Glutamatergic neuron (in vitro differentiated cells): ENCODE measurements around the gene SLC4A4. TPM values are rescaled to one million over a fixed set of nuclear protein-coding genes. Genes with fewer than 3 reads are reported as not detected.

Experiments
- DNase-seq: peaks from one replicate; pipeline ENCODE4 v3.0.0; 2022
- H3K27ac Mint-ChIP-seq: one replicate; pipeline ENCODE4 v1.8.0; 2020; ENCODE audit warnings: mild to moderate bottlenecking, mixed read lengths, inconsistent platforms; ENCODE audit not compliant: unreplicated experiment
- H3K27me3 Mint-ChIP-seq: one replicate; pipeline ENCODE4 v1.8.0; 2020; ENCODE audit warnings: mild to moderate bottlenecking, moderate library complexity, mixed read lengths, inconsistent platforms; ENCODE audit not compliant: unreplicated experiment
- H3K36me3 Mint-ChIP-seq: one replicate; pipeline ENCODE4 v1.8.0; 2020; ENCODE audit warnings: mild to moderate bottlenecking, mixed read lengths, inconsistent platforms; ENCODE audit not compliant: unreplicated experiment
- H3K4me1 Mint-ChIP-seq: one replicate; pipeline ENCODE4 v1.8.0; 2020; ENCODE audit warnings: mild to moderate bottlenecking, low read depth, mixed read lengths, inconsistent platforms; ENCODE audit not compliant: unreplicated experiment
- H3K4me3 Mint-ChIP-seq: one replicate; pipeline ENCODE4 v1.8.0; 2020; ENCODE audit warnings: mild to moderate bottlenecking, mixed read lengths, inconsistent platforms; ENCODE audit not compliant: unreplicated experiment
- H3K9me3 Mint-ChIP-seq: one replicate; pipeline ENCODE4 v1.8.0; 2020; ENCODE audit warnings: mild to moderate bottlenecking, moderate library complexity, mixed read lengths, inconsistent platforms; ENCODE audit not compliant: unreplicated experiment
- CTCF ChIP-seq: fragments of 200-600 bp; sonication (generic); IDR thresholded peaks from one replicate; pipeline ENCODE4 v1.5.0; 2021; ENCODE audit not compliant: partially characterized antibody, unreplicated experiment
- total RNA-seq: library from RNA; stranded (reverse); fragmentation: NEBNext Ultra II Directional; extraction: Animal tissue kit (Norgen Biotek cat#: 25700); gene quantifications from one replicate; pipeline ENCODE4 v1.2.1, GENCODE V29; 2021; ENCODE audit not compliant: unreplicated experiment

SLC4A4 gene
- total RNA-seq, 1 donor from 2014 or later: 0.86 TPM

GRCh38 chr4:71382900-71383560, 44.2 kb downstream of the SLC4A4 start:
- TF ChIP-seq CTCF: no peak
- Mint-ChIP-seq H3K4me1 (no peaks in the 10 kb centered on the region), H3K36me3 (no peaks in the 10 kb centered on the region), H3K27ac (no peak overlapping the region), H3K9me3 (no peaks in the 10 kb centered on the region), H3K4me3 (no peak overlapping the region), H3K27me3 (no peaks in the 10 kb centered on the region)
- DNase-seq: no peak

DNA sequence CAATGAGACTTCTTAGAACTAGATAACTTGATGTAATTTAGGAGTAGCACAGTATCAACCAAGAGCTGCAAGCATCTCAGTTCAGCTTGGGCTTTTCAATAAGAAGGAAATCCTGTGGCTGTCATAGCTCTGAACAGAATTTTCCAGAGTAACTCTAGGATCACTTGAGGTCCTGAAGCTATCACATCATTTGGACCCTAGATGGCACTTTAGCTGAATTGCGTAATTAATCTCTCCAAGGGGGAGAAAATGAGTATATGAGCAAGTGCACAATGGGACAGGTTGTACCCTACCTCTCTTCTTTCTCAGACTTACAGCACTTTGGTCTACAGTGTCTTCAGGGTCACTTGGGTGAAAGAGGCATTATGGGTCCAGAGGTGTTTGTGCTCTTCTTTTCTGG, 45.2 kb downstream of the SLC4A4 start:
- no peaks in the 10 kb centered on the region for H3K27me3 Mint-ChIP-seq
- H3K27ac Mint-ChIP-seq: no peak overlapping the region
- DNase-seq: no peak
- H3K4me3 Mint-ChIP-seq: no peak overlapping the region
- no peak for TF ChIP-seq CTCF
- H3K9me3 Mint-ChIP-seq: no peaks in the 10 kb centered on the region
- no peaks in the 10 kb centered on the region for H3K4me1 Mint-ChIP-seq
- H3K36me3 Mint-ChIP-seq: no peaks in the 10 kb centered on the region

DNA sequence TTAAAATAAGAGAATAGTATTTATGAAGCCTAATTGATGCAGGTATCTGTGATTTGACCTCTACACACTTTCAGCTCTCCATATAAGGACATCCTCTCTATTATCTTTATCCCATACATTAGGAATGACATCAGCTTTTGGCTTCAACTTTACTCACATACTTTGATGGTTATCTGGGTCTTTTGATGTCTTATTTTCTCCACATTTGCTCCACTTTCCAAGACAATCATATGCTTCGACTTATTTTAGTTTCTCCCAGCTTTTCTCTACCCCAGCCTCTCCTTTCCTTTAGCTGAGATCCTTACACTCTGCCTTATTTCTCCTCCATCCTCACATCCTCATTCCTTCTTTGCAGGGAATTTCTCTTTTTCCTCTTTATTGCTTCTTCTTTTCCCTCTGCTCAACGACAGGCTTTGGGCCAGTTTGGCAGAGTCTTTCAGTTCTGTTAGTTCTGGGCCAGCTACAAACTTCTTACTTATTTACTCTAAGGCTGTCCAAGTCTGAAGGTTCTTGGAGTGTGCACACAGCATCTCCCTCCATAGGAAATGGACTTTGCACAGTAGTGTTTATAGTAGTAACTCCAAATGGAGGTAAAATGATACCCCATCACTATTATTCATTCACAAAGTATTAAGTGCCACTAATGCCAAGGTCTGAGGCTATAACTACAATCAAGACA, 50.5 kb downstream of the SLC4A4 start:
- H3K27me3 Mint-ChIP-seq: no peaks in the 10 kb centered on the region
- no peak overlapping the region for H3K27ac Mint-ChIP-seq
- H3K4me1 Mint-ChIP-seq: no peaks in the 10 kb centered on the region
- no peak overlapping the region for H3K4me3 Mint-ChIP-seq
- H3K9me3 Mint-ChIP-seq: no peaks in the 10 kb centered on the region
- no peak for DNase-seq
- TF ChIP-seq CTCF: no peak
- no peaks in the 10 kb centered on the region for H3K36me3 Mint-ChIP-seq

GRCh38 chr4:71392109-71392508, 53.3 kb downstream of the SLC4A4 start:
- no peaks in the 10 kb centered on the region for H3K4me1 Mint-ChIP-seq
- H3K36me3 Mint-ChIP-seq: no peaks in the 10 kb centered on the region
- H3K27ac Mint-ChIP-seq: no peak overlapping the region

More at GRCh38 chr4:71392109-71392508, 53.3 kb downstream of the SLC4A4 start:
- no peak for DNase-seq
- no peak for TF ChIP-seq CTCF
- Mint-ChIP-seq H3K27me3 (no peaks in the 10 kb centered on the region), H3K4me3 (no peak overlapping the region), H3K9me3 (no peaks in the 10 kb centered on the region)
